CD4-positive, CD25-positive, alpha-beta regulatory T cell (primary cell): ENCODE measurements around the gene CREBBP. TPM values are rescaled to one million over a fixed set of nuclear protein-coding genes. Genes with fewer than 3 reads are reported as not detected.

Experiments
- ATAC-seq, 2 donors: fragments of 150-1000 bp; cut with Tn5 transposase; one replicate each; pipeline ENCODE4 v1.10.0; 2021; ENCODE audit warnings: low read depth in 2 of 2, moderate number of reproducible peaks in 2 of 2, moderate library complexity in 1 of 2
- DNase-seq, 3 donors: peaks; one replicate each; pipeline versions ENCODE4 v3.0.0 to v3.0.0-alpha.2; 2012 to 2022; ENCODE audit warnings: mixed read lengths in 1 of 3
- H3K27ac ChIP-seq: one replicate; pipeline ENCODE4 v1.7.0; 2013; ENCODE audit warnings: mild to moderate bottlenecking, low read length; ENCODE audit not compliant: insufficient read depth, poor library complexity, severe bottlenecking
- H3K27me3 ChIP-seq: one replicate; pipeline ENCODE4 v1.7.0; 2013; ENCODE audit warnings: low read length; ENCODE audit not compliant: control insufficient read depth, insufficient read depth
- H3K36me3 ChIP-seq: one replicate; pipeline ENCODE4 v1.7.0; 2013; ENCODE audit warnings: mild to moderate bottlenecking, low read length, moderate library complexity; ENCODE audit not compliant: control insufficient read depth, insufficient read depth
- H3K4me1 ChIP-seq: 2 replicates; pipeline ENCODE4 v1.7.0; 2013; ENCODE audit warnings: mild to moderate bottlenecking, low read length; ENCODE audit not compliant: insufficient read depth, control insufficient read depth, poor library complexity, severe bottlenecking
- H3K4me3 ChIP-seq: one replicate; pipeline ENCODE4 v1.7.0; 2013; ENCODE audit warnings: low read depth, mild to moderate bottlenecking, low read length, moderate library complexity
- H3K9me3 ChIP-seq, 2 experiments: 1 replicate in 1 of 2; 2 replicates in 1 of 2; pipeline ENCODE4 v1.7.0; 2013; ENCODE audit warnings: low read length in 2 of 2, mild to moderate bottlenecking in 1 of 2, moderate library complexity in 1 of 2; ENCODE audit not compliant: control insufficient read depth in 2 of 2
- H3K27ac Mint-ChIP-seq, 3 donors: one replicate each; pipeline ENCODE4 v1.8.0; 2020 to 2022; ENCODE audit warnings: mild to moderate bottlenecking in 3 of 3, mixed read lengths in 3 of 3, moderate library complexity in 2 of 3
- H3K27me3 Mint-ChIP-seq: one replicate; pipeline ENCODE4 v1.8.0; 2022; ENCODE audit warnings: mild to moderate bottlenecking, mixed read lengths
- H3K36me3 Mint-ChIP-seq: one replicate; pipeline ENCODE4 v1.8.0; 2020; ENCODE audit warnings: mixed read lengths
- H3K4me1 Mint-ChIP-seq, 4 donors: one replicate each; pipeline ENCODE4 v1.8.0; 2020 to 2022; ENCODE audit warnings: mixed read lengths in 4 of 4, mild to moderate bottlenecking in 1 of 4
- H3K4me3 Mint-ChIP-seq, 4 donors: one replicate each; pipeline ENCODE4 v1.8.0; 2020 to 2022; ENCODE audit warnings: mild to moderate bottlenecking in 4 of 4, mixed read lengths in 4 of 4, moderate library complexity in 3 of 4
- H3K9me3 Mint-ChIP-seq, 7 donors: one replicate each; pipeline ENCODE4 v1.8.0; 2020 to 2022; ENCODE audit warnings: mixed read lengths in 7 of 7, mild to moderate bottlenecking in 3 of 7, moderate library complexity in 2 of 7
- polyA plus RNA-seq, 4 donors: library from polyadenylated mRNA; unstranded; fragments of 300-500 nt; fragmentation: Illumina TruSeq; gene quantifications; one replicate each; pipeline ENCODE4 v1.2.3, GENCODE V29; 2021
- total RNA-seq: library from RNA; stranded (reverse); gene quantifications from one replicate; pipeline ENCODE4 v1.2.3, GENCODE V29; 2022

CREBBP gene
- total and polyA plus RNA-seq, 5 donors from 2014 or later, result 3.3 to 192 (median 4.1) TPM

DNA sequence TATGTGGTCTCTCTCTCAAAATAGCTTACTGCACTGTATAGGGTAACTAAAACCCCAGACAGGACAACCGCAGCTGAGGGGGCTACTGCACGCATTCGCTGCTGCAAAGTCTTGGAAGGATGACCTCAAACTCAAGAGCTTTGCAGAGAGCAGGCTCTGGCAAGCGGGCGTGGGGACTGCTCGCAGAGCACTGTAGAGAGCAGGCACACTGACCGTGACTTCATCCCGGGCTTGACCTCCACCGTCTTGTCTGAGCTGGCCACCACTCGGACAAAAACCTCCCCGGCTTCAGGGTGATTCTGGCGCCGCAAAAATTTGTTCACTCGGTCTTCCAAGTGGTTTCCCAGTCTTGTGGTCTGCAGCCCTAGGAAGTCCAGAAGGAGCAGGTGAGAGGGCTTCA is 140.3 kb downstream of the CREBBP start:
- no peak for ATAC-seq
- peaks cover 0 to 4% (median 2%) of the 10 kb centered on the region in 4 donors for H3K4me1 Mint-ChIP-seq
- peaks cover 47% of the 10 kb centered on the region for H3K36me3 Mint-ChIP-seq

DNA sequence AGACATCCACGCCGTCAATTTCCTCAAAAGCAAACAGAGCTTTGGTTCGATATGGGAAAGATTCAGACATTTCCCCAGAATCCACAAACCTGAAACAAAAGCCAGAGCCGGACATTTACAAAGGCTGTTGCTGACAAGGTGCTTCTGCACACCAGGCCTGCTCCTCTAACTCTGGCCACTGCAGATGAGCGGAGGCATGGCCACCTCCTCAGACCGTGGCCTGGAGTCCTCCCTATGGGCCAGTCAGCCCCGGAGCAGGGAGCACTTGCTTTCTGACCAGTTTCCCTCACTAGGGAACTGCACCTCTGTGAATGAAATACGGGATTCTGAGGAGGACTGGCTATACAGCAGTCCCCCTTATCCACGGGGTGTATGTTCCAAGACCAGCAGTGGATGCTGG is 140.9 kb downstream of the CREBBP start:
- Mint-ChIP-seq H3K9me3 (no peaks in the 10 kb centered on the region), H3K36me3 (peaks cover 48% of the 10 kb centered on the region), H3K27me3 (no peaks in the 10 kb centered on the region), H3K4me3 (no peak overlapping the region), H3K4me1 (peaks cover 0 to 4% (median 2%) of the 10 kb centered on the region in 4 donors), H3K27ac (peak overlapping the region in 1 of 3 donors; percentile 60)
- ATAC-seq (no peak), DNase-seq (no peak)
- H3K27me3 ChIP-seq, result no peaks in the 10 kb centered on the region
- H3K36me3 ChIP-seq, result peaks cover 96% of the 10 kb centered on the region
- no peaks in the 10 kb centered on the region for H3K9me3 ChIP-seq
- H3K27ac ChIP-seq, result no peak overlapping the region
- H3K4me3 ChIP-seq, result no peak overlapping the region
- H3K4me1 ChIP-seq, result no peaks in the 10 kb centered on the region

More for the DNA sequence above, 140.3 kb downstream of the CREBBP start:
- no peaks in the 10 kb centered on the region for H3K27me3 ChIP-seq
- Mint-ChIP-seq H3K27me3 (no peaks in the 10 kb centered on the region), H3K4me3 (no peak overlapping the region), H3K9me3 (no peaks in the 10 kb centered on the region), H3K27ac (no peak overlapping the region)
- H3K4me1 ChIP-seq, result no peaks in the 10 kb centered on the region
- peaks cover 96% of the 10 kb centered on the region for H3K36me3 ChIP-seq
- H3K4me3 ChIP-seq, result no peak overlapping the region
- DNase-seq, result no peak
- H3K9me3 ChIP-seq, result no peaks in the 10 kb centered on the region
- H3K27ac ChIP-seq, result no peak overlapping the region

DNA sequence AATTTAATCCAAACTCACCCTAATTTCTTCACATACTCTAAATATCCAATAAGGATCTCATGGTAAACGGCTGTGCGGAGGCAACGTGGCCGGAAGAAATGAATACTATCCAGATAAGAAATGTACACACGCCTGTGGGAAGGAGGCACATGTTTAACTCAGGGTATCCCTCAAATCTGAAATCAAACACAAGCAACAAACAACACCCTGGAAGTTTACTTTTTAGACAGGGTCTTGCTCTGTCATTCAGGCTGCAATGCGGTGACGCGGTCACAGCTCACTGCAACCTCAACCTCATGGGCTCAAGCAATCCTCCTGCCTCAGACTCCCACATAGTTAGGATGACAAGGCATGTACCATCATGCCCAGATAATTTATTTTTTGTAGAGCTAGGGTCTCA is 142.0 kb downstream of the CREBBP start:
- Mint-ChIP-seq H3K9me3 (no peaks in the 10 kb centered on the region), H3K36me3 (peaks cover 47% of the 10 kb centered on the region), H3K4me3 (no peak overlapping the region), H3K27me3 (no peaks in the 10 kb centered on the region), H3K4me1 (peaks cover 0 to 4% (median 2%) of the 10 kb centered on the region in 4 donors), H3K27ac (peak overlapping the region in 1 of 3 donors; percentile 6)
- H3K9me3 ChIP-seq, result no peaks in the 10 kb centered on the region
- ATAC-seq (no peak), DNase-seq (no peak)
- H3K36me3 ChIP-seq, result peaks cover 96% of the 10 kb centered on the region
- no peak overlapping the region for H3K27ac ChIP-seq
- no peak overlapping the region for H3K4me3 ChIP-seq
- no peaks in the 10 kb centered on the region for H3K27me3 ChIP-seq
- no peaks in the 10 kb centered on the region for H3K4me1 ChIP-seq

DNA sequence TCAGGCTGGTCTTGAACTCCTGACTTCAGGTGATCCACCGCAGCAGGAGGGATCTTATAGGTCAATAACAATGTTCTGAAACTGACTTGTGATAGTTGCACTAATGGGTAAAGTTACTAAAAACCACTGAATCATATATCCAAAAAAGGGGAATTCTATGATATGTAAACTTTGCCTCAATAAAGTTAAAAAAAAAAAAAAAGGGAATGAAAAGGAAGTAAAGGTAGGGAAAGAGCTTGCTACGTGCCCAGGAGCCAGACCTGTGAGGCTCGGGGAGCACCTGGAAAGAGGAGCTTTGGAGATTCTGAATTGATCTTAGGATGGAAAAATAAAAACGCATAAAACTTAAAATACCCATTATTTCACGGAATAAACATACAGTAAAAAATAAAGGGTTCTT is 142.4 kb downstream of the CREBBP start:
- no peak for ATAC-seq
- Mint-ChIP-seq H3K36me3 (peaks cover 47% of the 10 kb centered on the region), H3K9me3 (no peaks in the 10 kb centered on the region)

DNA sequence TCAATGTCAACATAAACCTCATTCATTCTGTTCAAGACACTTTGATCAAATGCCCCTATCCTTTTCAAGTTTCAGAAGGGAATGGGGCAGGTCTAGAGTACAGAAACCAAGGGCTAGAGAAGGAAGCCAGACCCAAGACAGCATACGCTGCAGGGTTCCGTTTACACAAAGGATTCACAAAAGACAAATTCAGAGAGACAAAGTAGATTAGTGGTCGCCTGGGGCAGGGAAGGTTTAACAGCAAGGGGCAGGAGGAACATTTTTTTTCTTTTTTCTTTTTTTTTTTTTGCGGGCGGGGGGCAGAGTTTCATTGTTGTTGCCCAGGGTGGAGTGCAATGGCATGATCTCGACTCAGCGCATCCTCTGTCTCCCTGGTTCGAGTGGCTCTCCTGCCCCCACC is 143.3 kb downstream of the CREBBP start:
- H3K4me1 ChIP-seq, result no peaks in the 10 kb centered on the region
- no peak overlapping the region for H3K4me3 ChIP-seq
- no peaks in the 10 kb centered on the region for H3K9me3 ChIP-seq
- Mint-ChIP-seq H3K27ac (no peak overlapping the region), H3K4me1 (peaks cover 0 to 2% (median 0%) of the 10 kb centered on the region in 4 donors), H3K27me3 (no peaks in the 10 kb centered on the region), H3K36me3 (peaks cover 48% of the 10 kb centered on the region), H3K9me3 (no peaks in the 10 kb centered on the region), H3K4me3 (no peak overlapping the region)
- DNase-seq (no peak), ATAC-seq (no peak)
- H3K36me3 ChIP-seq, result peaks cover 90% of the 10 kb centered on the region
- no peak overlapping the region for H3K27ac ChIP-seq
- no peaks in the 10 kb centered on the region for H3K27me3 ChIP-seq

More for the DNA sequence above, 142.4 kb downstream of the CREBBP start:
- Mint-ChIP-seq H3K4me1 (peaks cover 0 to 4% (median 2%) of the 10 kb centered on the region in 4 donors), H3K27me3 (no peaks in the 10 kb centered on the region), H3K27ac (peak overlapping the region in 2 of 3 donors; percentile 6 to 93), H3K4me3 (no peak overlapping the region)
- H3K9me3 ChIP-seq, result no peaks in the 10 kb centered on the region
- H3K4me3 ChIP-seq, result no peak overlapping the region
- H3K27me3 ChIP-seq, result no peaks in the 10 kb centered on the region
- H3K27ac ChIP-seq, result no peak overlapping the region
- no peaks in the 10 kb centered on the region for H3K4me1 ChIP-seq
- peaks cover 95% of the 10 kb centered on the region for H3K36me3 ChIP-seq
- DNase-seq, result no peak

DNA sequence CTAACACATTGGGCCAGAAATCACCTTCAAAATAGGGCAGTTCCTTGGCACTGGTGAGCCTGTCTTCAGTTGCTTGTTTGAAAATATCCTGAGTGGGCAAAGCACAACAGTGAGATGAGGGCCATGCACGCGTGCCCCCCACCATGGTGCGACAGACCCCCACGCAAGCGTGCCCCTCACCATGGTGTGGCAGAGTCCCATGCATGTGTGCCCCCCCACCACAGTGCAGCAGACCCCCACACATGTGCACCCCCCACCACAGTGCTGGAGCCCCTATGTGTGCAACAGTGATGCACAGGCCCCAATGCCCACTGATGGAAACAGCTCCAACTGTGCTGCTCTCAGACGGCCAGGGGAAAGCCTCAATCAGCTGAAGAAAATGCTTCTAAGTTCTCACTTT is 144.4 kb downstream of the CREBBP start:
- H3K27me3 ChIP-seq, result no peaks in the 10 kb centered on the region
- no peak overlapping the region for H3K4me3 ChIP-seq
- H3K36me3 Mint-ChIP-seq, result peaks cover 51% of the 10 kb centered on the region
- ATAC-seq (no peak), DNase-seq (no peak)
- peaks cover 90% of the 10 kb centered on the region for H3K36me3 ChIP-seq
- H3K27me3 Mint-ChIP-seq, result no peaks in the 10 kb centered on the region
- H3K4me1 Mint-ChIP-seq, result peaks cover 0 to 2% (median 0%) of the 10 kb centered on the region in 4 donors
- no peaks in the 10 kb centered on the region for H3K9me3 Mint-ChIP-seq
- H3K4me1 ChIP-seq, result no peaks in the 10 kb centered on the region
- H3K9me3 ChIP-seq, result no peaks in the 10 kb centered on the region
- peak overlapping the region in 2 of 3 donors; percentile 68 to 78 for H3K27ac Mint-ChIP-seq
- no peak overlapping the region for H3K4me3 Mint-ChIP-seq
- H3K27ac ChIP-seq, result no peak overlapping the region

DNA sequence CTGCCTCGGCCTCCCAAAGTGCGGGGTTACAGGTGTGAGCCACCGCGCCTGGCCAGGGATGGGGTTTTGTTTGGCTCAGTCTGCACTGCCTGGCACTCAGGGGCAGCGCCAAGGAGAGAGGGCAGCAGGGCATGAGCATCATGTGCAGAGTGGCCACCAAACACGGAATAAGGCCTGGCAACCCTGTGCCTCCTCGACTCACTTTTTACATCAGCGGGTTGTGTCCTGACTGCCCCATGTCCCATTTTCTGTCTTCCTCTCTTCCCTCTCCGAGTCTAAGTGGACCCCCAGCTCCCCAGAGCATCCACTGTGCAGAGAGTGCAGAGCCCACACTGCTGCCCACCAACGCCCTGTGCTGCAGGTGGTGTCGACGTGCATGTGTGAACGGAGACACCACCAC is 145.0 kb downstream of the CREBBP start:
- Mint-ChIP-seq H3K27ac (peak overlapping the region in 2 of 3 donors; percentile 68 to 78), H3K9me3 (no peaks in the 10 kb centered on the region), H3K36me3 (peaks cover 55% of the 10 kb centered on the region), H3K4me3 (no peak overlapping the region), H3K4me1 (peaks cover 0 to 2% (median 0%) of the 10 kb centered on the region in 4 donors), H3K27me3 (no peaks in the 10 kb centered on the region)
- H3K27me3 ChIP-seq, result no peaks in the 10 kb centered on the region
- ATAC-seq, result no peak
- H3K4me1 ChIP-seq, result no peaks in the 10 kb centered on the region
- H3K36me3 ChIP-seq, result peaks cover 90% of the 10 kb centered on the region
- H3K4me3 ChIP-seq, result no peak overlapping the region
- no peak overlapping the region for H3K27ac ChIP-seq
- no peak for DNase-seq
- H3K9me3 ChIP-seq, result no peaks in the 10 kb centered on the region

DNA sequence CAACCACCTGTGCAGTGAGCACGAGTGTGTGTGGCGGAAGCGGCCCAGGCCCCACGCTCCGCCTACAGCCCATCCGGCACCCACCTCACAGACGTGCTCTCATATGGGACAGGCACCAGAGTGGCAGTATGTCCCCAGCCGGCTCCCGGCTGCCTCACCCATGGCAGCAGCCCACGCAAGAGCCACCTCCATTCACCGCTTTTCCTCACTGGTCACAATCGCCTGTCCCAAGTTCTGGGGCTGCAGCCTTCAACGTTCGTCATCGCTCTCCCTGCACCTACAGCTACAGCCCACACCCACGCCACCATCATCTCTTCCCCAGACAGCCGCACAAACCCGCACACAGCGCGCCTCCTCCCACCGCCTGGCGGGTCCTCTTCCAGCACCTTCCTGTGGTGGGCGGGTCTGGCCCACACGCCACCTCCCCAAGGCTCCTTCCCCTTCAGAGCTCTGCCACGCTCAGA is 145.7 kb downstream of the CREBBP start:
- Histone ChIP-seq H3K36me3 (peaks cover 90% of the 10 kb centered on the region), H3K9me3 (no peaks in the 10 kb centered on the region), H3K4me3 (no peak overlapping the region), H3K27me3 (no peaks in the 10 kb centered on the region), H3K27ac (no peak overlapping the region), H3K4me1 (no peaks in the 10 kb centered on the region)
- ATAC-seq, result no peak
- Mint-ChIP-seq H3K36me3 (peaks cover 57% of the 10 kb centered on the region), H3K27me3 (no peaks in the 10 kb centered on the region), H3K27ac (no peak overlapping the region), H3K4me1 (peaks cover 0 to 2% (median 0%) of the 10 kb centered on the region in 4 donors), H3K9me3 (no peaks in the 10 kb centered on the region), H3K4me3 (peak overlapping the region in 1 of 4 donors; percentile 39)
- no peak for DNase-seq
